Measurements from ENCODE around the gene PATJ.

The PATJ gene

GRCh38 chr1:61816191-61816590 lies 73.9 kb downstream of the PATJ start:
- Histone ChIP-seq H3K27ac (ENCODE audit: low read length) (no peak overlapping the region), H3K9me3 (ENCODE audit: insufficient read depth, low read length, severe bottlenecking) (no peaks in the 10 kb centered on the region), H3K9ac (ENCODE audit: low read depth, low read length) (no peak overlapping the region), H3K4me2 (ENCODE audit: insufficient read depth, low read length) (no peak overlapping the region), H3K4me3 (ENCODE audit: low read depth in 1 of 2, low read length in 2 of 2) (no peak overlapping the region), H3K79me2 (ENCODE audit: insufficient read depth, low read length) (no peaks in the 10 kb centered on the region), H3K4me1 (ENCODE audit: insufficient read depth, low read length) (no peaks in the 10 kb centered on the region), H3K27me3 (ENCODE audit: insufficient read depth, low read length, poor library complexity) (no peaks in the 10 kb centered on the region), H3K36me3 (ENCODE audit: insufficient read depth, low read length) (no peaks in the 10 kb centered on the region), H4K20me1 (ENCODE audit: insufficient read depth, low read length) (no peaks in the 10 kb centered on the region), H2AFZ (ENCODE audit: low read depth, low read length) (no peak overlapping the region)
- DNase-seq: no peak
- TF ChIP-seq EZH2 (IDR thresholded peaks at IDR 0.05; ENCODE audit: borderline replicate concordance, low read depth, low read length, severe bottlenecking) (no peak), CTCF (IDR thresholded peaks at IDR 0.05; ENCODE audit: borderline replicate concordance, extremely low read depth, low read length, poor library complexity, severe bottlenecking) (no peak)
- no peak for ATAC-seq (ENCODE audit: insufficient read depth, low read depth)

GRCh38 chr1:61818992-61819391 lies 76.7 kb downstream of the PATJ start:
- Histone ChIP-seq H4K20me1 (ENCODE audit: insufficient read depth, low read length) (no peaks in the 10 kb centered on the region), H3K4me1 (ENCODE audit: insufficient read depth, low read length) (no peaks in the 10 kb centered on the region), H2AFZ (ENCODE audit: low read depth, low read length) (no peak overlapping the region), H3K79me2 (ENCODE audit: insufficient read depth, low read length) (no peaks in the 10 kb centered on the region), H3K9ac (ENCODE audit: low read depth, low read length) (no peak overlapping the region), H3K27me3 (ENCODE audit: insufficient read depth, low read length, poor library complexity) (no peaks in the 10 kb centered on the region), H3K36me3 (ENCODE audit: insufficient read depth, low read length) (no peaks in the 10 kb centered on the region), H3K4me3 (ENCODE audit: low read depth in 1 of 2, low read length in 2 of 2) (no peak overlapping the region), H3K9me3 (ENCODE audit: insufficient read depth, low read length, severe bottlenecking) (no peaks in the 10 kb centered on the region), H3K4me2 (ENCODE audit: insufficient read depth, low read length) (no peak overlapping the region), H3K27ac (ENCODE audit: low read length) (no peak overlapping the region)
- DNase-seq: no peak
- TF ChIP-seq CTCF (IDR thresholded peaks at IDR 0.05; ENCODE audit: borderline replicate concordance, extremely low read depth, low read length, poor library complexity, severe bottlenecking): no peak
- TF ChIP-seq EZH2 (IDR thresholded peaks at IDR 0.05; ENCODE audit: borderline replicate concordance, low read depth, low read length, severe bottlenecking): no peak
- ATAC-seq (ENCODE audit: insufficient read depth, low read depth): no peak

GRCh38 chr1:61819421-61819820 lies 77.1 kb downstream of the PATJ start:
- Histone ChIP-seq H3K9ac (ENCODE audit: low read depth, low read length) (no peak overlapping the region), H3K4me1 (ENCODE audit: insufficient read depth, low read length) (no peaks in the 10 kb centered on the region), H3K79me2 (ENCODE audit: insufficient read depth, low read length) (no peaks in the 10 kb centered on the region), H3K27me3 (ENCODE audit: insufficient read depth, low read length, poor library complexity) (no peaks in the 10 kb centered on the region), H3K4me3 (ENCODE audit: low read depth in 1 of 2, low read length in 2 of 2) (no peak overlapping the region), H3K36me3 (ENCODE audit: insufficient read depth, low read length) (no peaks in the 10 kb centered on the region), H3K9me3 (ENCODE audit: insufficient read depth, low read length, severe bottlenecking) (no peaks in the 10 kb centered on the region), H2AFZ (ENCODE audit: low read depth, low read length) (no peak overlapping the region), H3K27ac (ENCODE audit: low read length) (no peak overlapping the region), H4K20me1 (ENCODE audit: insufficient read depth, low read length) (no peaks in the 10 kb centered on the region), H3K4me2 (ENCODE audit: insufficient read depth, low read length) (no peak overlapping the region)
- no peak for TF ChIP-seq CTCF (IDR thresholded peaks at IDR 0.05; ENCODE audit: borderline replicate concordance, extremely low read depth, low read length, poor library complexity, severe bottlenecking)
- TF ChIP-seq EZH2 (IDR thresholded peaks at IDR 0.05; ENCODE audit: borderline replicate concordance, low read depth, low read length, severe bottlenecking): no peak
- ATAC-seq (ENCODE audit: insufficient read depth, low read depth): no peak
- no peak for DNase-seq

DNA sequence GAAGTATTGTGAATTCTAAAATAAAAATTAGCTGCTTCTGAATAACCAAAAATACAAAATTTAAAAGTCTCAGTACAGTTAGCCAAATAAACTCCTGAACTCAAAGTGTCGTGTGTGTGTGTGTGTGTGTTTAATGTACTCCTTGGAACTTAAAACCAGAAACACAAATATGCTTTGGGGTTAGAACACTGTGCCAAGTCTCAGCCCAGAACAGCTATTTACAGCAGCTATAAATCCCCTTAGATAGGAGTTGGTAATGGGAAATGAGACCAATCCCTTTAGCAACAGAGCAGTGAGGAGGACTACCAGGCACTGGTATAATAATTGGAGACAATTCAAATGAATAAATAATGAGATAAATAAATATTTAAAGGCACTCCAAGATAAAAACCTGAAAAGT lies 83.1 kb downstream of the PATJ start:
- Histone ChIP-seq H3K79me2 (ENCODE audit: insufficient read depth, low read length) (no peaks in the 10 kb centered on the region), H3K4me3 (ENCODE audit: low read depth in 1 of 2, low read length in 2 of 2) (no peak overlapping the region), H3K9ac (ENCODE audit: low read depth, low read length) (no peak overlapping the region), H3K4me2 (ENCODE audit: insufficient read depth, low read length) (no peak overlapping the region), H3K4me1 (ENCODE audit: insufficient read depth, low read length) (no peaks in the 10 kb centered on the region), H3K9me3 (ENCODE audit: insufficient read depth, low read length, severe bottlenecking) (no peaks in the 10 kb centered on the region), H4K20me1 (ENCODE audit: insufficient read depth, low read length) (no peaks in the 10 kb centered on the region), H3K27ac (ENCODE audit: low read length) (no peak overlapping the region), H3K27me3 (ENCODE audit: insufficient read depth, low read length, poor library complexity) (no peaks in the 10 kb centered on the region), H3K36me3 (ENCODE audit: insufficient read depth, low read length) (no peaks in the 10 kb centered on the region), H2AFZ (ENCODE audit: low read depth, low read length) (no peak overlapping the region)
- ATAC-seq (ENCODE audit: insufficient read depth, low read depth): no peak
- TF ChIP-seq CTCF (IDR thresholded peaks at IDR 0.05; ENCODE audit: borderline replicate concordance, extremely low read depth, low read length, poor library complexity, severe bottlenecking) (no peak), EZH2 (IDR thresholded peaks at IDR 0.05; ENCODE audit: borderline replicate concordance, low read depth, low read length, severe bottlenecking) (no peak)
- no peak for DNase-seq

All from DND-41 (cell line).